GM15510 (cell line): Measurements from ENCODE around the gene SHTN1.

ENCODE experiments used
- POLR2A ChIP-seq: IDR thresholded peaks from 3 replicates; pipeline ENCODE4 v1.6.1; 2011; ENCODE audit warnings: borderline replicate concordance; ENCODE audit not compliant: insufficient read length; ENCODE audit errors: extremely low read depth

The SHTN1 gene

DNA sequence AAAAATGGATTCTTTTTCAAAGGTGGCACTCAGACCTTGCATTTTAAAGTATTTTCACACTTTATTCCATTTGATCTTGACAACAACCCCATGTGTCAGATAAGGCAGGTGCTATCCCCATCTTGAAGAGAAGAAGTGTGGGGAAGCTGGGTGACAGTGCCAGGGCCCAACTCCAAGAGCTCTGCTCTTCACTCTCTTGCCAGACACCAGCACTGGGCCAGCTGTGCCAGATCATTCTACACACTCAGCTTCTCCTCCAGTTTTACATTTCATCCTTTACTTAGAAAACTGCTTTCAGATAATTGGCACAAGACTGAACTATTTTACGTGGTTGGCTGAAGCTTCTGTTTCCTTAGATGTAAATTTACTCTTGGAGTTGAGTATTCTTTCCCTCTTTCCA is 91.3 kb downstream of the SHTN1 start:
- no peak for TF ChIP-seq POLR2A

DNA sequence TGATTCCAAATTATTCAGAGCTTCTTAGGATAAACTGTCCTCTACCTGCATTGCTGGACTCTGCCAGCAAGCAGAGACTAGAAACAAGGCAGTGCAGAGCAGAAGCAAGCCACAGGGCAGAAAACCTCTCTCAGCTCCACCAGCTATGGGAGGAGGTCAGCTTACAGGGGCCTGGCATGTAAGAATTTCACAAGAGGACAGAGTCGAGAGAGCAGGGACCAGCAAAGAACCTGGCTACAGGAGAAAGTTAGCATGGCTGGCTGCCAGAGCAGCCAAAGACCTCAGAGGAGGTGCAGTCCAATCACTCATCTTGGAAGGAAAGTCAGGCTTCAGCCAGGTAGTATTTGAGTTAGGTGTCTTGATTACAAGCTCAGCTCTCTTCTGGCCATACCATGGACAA is 92.8 kb downstream of the SHTN1 start:
- TF ChIP-seq POLR2A = no peak

DNA sequence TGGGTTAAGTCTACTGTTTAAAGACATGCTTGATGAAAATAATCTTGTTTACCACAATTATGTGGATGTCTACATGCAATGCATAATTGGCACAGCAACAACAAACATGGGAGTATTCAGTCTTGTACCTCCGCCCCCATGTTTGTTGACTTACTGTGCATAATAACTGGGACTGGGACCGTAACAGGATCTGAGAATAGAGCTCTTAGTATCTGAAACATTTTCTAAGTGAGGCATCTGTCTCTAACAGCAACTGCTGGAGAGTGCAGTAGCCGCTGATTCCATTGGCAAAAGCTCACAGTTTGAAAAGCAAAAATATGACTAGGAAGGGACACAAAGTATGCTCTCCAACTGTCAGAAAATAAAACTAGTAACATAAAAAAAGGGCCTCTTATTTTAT is 94.1 kb downstream of the SHTN1 start:
- TF ChIP-seq POLR2A = no peak

DNA sequence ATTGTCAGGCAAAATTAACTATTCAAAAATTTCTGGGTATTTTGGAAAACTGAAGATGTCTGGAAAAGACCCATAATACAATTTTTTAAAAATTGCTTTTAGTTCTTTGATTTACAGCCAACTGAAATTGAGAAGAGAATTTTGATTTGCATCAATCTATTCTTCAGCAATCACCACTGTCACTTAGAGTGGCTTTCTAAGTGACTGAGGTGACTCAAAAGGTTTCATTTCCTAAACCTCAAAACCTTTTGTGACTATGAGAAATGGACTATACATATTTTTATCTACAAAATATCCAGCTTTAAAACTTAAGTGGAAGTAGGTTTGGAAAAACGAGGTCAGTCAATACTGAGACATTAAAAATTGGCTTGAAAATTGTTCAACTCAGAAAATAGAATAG is 95.7 kb downstream of the SHTN1 start:
- no peak for TF ChIP-seq POLR2A

DNA sequence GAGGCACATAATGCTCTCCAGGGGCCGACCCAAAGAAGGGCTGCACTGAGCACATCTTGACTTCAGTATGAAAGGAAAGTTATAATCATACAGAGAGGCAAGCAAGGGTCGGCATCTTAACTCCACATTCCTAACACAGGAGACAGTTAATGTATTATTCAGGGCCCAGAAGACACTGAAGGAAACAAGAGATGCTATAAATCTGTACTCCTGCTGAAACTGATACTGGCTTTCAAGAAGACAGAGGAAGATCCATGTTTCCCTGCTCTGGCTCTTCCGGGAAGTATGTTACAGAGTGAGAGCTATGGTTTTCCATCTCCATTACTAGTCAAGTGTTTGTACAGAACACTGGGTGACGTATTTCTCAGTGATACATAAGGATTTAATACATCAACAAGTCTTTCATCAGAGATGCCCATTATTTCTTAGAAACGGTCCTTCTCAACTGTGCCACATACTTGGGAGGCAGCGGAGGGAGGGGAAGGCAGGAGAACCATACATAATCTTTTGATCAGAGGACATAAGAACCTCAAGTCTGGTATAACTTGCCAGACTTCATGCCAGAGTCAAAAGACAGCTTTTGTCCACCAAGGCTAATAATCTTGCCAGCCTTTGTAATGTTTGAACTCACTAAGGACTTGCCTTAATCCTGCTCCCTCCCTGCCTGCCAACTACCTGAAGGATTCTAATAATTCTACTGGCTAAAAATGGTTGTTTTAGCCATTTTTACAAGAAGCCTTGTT is 97.6 kb downstream of the SHTN1 start:
- no peak for TF ChIP-seq POLR2A

DNA sequence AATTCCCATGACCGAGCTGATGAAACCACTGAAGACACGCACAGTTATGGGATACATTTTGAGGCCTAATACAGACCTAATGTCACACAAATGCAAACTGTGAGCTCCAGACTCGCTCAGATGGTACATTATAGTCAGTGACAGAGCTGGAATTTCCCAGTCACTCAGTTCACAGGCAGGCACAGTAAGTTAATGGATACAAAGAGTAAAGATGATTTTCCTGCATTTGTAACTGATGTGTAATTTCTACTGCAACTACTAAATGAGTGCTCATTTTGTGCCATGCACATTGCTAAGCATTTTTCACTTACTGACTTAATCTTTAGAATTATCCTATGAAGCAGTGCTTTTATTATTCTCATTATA is 99.2 kb downstream of the SHTN1 start:
- TF ChIP-seq POLR2A = no peak

DNA sequence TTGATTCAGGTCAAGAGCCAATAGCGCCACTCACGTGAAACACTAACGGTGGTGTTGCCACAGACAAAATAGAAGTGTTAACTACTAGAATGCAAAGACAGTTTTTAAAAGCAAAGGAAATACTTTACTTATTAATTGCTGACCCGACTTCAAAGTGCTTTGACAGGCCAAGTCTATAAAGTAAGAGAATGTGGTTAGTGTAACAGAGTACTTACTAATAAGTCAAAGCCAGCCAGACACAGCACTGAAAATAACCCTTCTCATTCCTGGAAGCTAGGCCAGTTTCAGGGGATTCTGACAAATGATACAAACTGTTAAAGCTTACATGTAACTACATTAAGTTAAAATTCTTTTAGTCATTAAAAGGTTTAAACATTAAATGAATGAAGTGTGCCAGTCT is 105.4 kb downstream of the SHTN1 start:
- no peak for TF ChIP-seq POLR2A

DNA sequence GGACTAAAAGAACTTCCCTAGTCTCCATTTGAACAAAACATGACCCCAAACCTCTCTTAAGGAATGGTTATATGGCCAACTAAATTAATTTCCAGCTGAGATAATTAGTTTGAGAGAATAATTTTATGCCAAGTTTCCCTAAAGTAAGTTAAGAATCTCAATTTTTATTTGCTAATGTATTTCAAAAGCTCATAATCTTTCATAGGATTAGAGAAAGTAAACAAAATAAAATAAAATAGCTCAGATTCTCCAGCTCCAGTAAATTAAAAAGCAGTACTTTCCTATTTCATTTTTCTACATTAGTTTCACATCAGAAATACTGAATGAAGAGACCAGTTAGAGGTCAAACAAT is 111.3 kb downstream of the SHTN1 start:
- no peak for TF ChIP-seq POLR2A

DNA sequence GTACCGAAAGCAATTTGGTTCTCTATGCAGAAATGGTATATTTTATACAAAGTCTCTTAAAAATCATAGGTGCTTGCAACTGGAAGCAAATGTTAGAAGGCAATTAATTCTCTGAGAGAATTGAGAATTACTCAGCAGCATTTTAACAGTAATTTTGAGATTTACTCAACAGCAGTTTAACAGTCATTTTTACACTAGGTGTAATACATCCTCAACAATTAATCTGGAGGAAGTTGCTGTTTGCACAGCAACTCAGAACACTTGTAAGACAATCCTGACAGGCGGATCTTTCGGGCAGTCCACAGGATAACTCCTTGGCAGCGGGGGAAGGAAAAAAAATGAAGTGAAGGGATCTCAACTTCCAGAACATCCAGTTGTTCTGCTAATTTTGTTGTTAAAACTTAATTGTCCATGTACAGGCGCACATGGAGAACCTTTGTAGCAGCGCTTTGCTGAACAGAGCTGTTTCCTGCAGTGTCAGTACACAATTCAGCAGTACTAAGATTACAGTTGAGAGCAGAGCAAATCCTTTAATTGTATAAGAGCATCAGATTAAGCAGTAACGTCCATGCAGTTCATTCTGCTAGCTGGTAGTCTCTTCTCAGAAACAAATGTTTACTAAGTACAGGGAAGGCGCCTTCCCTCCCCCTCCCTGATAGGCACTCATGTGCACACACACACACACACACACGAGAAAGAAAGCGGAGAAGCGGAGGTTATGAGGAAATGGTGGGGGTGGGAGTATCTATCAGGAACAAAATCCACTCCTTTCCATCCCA is 111.9 kb downstream of the SHTN1 start:
- no peak for TF ChIP-seq POLR2A

DNA sequence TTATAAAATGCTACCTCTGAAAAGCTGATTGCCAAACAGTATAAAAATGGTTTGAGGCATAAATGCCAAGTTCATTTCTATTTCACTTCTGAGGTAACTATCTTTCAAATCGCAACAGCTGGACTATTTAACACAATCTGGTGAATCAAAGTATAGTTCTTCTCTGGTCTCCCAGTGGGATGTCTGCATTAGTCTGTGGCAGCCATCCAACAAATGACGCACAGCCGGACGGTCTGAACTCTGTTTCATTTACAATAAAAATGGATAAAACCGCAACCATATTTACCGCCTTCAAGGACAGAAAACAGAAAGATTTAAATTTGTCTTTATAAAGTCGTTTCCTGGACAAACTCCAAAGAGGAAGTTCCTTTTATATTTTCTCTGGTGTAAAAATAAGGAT is 113.8 kb downstream of the SHTN1 start:
- TF ChIP-seq POLR2A = no peak

DNA sequence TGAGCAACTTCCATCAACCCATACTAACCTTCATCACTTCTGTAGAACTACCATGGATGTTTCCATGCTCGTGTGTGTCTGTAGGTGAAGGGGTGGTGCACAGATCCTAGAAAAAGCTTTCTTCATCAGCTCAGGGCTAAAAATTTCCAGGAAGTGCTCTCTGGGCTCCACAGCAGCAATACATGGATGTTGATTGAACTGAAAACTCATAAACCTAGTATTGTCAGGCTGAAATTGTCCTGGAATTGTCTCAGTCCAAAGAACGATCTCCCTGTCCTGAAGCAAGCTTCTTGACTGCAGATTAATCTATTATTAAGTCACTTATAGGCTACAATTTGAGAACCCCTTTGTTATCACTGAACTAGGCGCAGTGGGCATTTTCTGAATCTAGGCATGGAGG is 115.9 kb downstream of the SHTN1 start:
- TF ChIP-seq POLR2A = no peak

DNA sequence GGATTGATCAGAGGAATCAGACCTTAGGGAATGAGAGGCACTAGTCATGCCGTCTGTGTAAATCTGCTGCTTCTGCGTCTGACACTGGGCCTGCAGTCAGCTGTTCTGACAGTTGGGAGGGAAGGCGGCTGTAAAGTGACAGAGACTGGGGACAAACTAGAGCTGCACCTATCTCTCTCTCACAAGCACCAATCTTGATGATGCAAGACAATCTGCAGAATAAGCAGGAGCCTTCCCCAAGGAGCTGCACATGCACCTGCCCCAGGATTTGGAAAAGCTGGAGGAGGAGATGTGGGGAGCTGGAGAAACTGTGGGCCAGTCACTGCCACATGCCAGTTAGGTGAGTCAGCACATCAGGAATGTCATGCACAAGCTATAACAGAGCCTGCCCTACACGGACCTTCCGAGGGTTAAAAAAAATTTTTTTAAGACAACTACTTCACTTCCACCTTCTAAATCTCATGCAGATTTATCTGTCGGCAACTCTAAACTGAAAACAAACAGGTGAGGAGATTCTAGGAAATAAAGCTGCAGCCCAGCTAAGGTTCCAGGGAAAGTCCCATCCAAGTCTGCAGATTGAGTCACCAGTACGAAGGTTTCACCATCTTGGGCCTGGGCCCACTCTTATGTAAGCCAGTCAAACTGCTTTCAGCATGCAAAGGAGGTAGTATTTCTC is 116.5 kb downstream of the SHTN1 start:
- TF ChIP-seq POLR2A = no peak

DNA sequence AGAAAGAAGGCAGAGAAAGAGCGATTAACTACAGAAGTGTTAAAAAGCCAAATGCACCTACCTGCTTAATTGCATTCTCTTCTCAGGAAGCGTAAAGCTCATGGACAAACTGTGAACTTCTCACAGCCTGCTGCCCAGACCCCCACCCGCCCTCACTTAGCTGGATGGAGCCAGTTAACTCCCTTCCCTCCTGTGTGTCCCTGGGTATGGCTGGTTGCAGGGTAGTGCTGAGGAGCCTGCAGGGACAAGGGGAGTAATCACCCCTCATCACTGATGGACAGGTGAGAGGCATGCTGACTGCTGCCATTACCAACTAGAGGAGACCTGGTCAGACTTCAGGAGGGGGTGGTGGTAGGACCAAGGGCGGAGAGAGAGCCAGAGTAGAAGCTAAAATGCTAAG is 118.2 kb downstream of the SHTN1 start:
- TF ChIP-seq POLR2A = no peak

DNA sequence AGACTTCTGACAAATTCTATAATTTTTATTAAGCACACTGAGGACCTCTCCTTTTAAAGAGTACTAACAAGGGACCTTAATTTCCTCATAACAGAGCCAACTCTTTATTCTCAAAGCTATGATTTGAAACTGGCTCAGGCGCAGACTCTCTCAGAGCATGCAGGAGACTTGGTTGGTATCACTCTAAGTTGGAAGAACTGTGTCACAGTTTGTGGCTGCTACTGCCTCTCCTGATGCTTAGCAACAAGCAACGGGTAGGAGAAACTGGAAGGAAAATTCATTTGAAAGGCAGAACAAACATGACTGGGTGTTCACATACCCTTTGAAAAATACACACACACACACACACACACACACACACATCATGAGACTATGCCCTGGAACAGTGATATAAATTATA is 122.3 kb downstream of the SHTN1 start:
- TF ChIP-seq POLR2A = no peak

DNA sequence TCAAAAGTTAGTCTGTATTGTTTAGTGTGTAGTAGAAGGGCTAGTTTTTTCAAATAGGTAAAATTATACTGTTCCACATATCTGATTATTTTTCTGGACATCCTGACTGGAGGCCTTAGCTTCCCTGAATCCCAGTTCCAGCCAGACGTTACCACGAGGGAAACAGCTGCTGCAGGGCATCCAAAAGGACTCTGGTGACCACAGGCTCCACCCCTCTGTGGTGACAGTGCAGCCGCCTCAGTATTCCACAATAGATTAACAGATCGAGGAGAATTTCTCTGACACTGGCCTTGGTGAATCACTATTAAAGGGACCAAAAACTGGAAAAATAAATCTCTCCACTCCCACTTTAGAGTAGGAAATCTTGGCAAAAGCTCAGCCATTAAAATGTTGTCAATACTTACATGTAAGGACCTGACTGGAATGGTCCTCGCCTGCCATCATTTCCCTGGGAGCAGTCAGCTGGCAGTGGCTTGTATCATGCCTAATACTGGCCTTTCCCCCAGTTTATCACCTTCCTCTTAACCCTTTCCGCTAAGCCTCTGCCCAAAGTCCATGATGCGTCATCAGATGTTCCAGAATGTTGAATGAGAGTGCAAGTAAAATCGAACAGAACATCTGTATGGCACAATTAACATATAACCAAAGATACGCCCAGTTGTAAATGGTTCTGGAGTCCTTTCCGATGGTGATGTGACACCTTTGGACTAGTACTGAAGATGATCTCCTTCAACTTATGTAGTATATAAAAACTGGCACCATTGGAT is 124.1 kb downstream of the SHTN1 start:
- TF ChIP-seq POLR2A = no peak

DNA sequence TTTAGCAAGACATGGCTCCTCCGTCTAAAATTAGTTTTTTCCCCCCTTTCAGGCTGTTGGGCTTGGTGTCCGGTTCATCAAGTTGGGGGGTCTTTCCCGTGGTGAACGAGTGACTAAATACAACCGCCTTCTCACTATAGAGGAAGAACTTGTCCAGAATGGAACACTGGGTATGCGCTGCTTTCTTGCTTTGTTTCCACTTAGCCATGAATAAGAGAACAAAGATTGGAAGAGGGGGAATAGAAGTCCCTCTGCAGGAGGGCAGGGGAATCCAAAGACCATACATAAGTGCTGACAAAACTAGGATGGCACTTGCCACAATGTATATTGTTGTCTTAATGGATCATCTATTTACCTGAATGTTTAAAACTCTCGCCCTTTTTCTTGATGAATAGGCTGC is 125.2 kb downstream of the SHTN1 start:
- no peak for TF ChIP-seq POLR2A

DNA sequence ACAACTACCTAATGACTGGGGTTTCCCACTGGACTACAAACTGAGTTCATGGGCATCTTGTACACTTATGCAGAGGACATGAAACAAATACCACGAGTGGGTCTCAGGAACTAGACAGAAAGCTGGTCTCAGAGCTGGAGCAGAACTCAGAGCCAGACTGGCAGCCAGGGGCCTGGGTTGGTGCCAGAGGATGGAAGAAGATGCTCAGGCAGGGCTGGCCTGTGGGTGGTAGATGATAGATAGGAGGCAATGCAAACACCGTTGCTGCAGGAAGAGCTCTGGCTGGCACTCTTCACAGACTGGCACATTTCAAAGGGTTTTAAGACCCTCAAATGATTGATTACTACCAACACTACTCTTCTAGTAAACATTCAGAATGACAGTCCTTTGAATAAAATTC is 126.9 kb downstream of the SHTN1 start:
- TF ChIP-seq POLR2A = no peak
